ENCODE results near the gene RUNX1.

Gene RUNX1

GRCh38 chr21:34754690-34755647 is 294.1 kb downstream of the RUNX1 start:
- TF ChIP-seq OSR1 (CRISPR knock-in tag; IDR thresholded peaks at IDR 0.05) (no peak), CSRNP3 (CRISPR knock-in tag; IDR thresholded peaks at IDR 0.05) (no peak), ZFP3 (CRISPR knock-in tag; IDR thresholded peaks at IDR 0.05) (no peak), ZNF8 (CRISPR knock-in tag; IDR thresholded peaks at IDR 0.05) (no peak), TOX (CRISPR knock-in tag; IDR thresholded peaks at IDR 0.05; ENCODE audit: borderline replicate concordance) (no peak), ESRRG (CRISPR knock-in tag; IDR thresholded peaks at IDR 0.05) (no peak), GLIS3 (CRISPR knock-in tag; IDR thresholded peaks at IDR 0.05) (no peak), SNAI2 (CRISPR knock-in tag; IDR thresholded peaks at IDR 0.05) (no peak)
- TF ChIP-seq, protein P1, sequence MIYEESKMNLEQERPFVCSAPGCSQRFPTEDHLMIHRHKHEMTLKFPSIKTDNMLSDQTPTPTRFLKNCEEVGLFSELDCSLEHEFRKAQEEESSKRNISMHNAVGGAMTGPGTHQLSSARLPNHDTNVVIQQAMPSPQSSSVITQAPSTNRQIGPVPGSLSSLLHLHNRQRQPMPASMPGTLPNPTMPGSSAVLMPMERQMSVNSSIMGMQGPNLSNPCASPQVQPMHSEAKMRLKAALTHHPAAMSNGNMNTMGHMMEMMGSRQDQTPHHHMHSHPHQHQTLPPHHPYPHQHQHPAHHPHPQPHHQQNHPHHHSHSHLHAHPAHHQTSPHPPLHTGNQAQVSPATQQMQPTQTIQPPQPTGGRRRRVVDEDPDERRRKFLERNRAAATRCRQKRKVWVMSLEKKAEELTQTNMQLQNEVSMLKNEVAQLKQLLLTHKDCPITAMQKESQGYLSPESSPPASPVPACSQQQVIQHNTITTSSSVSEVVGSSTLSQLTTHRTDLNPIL (CRISPR knock-in tag; IDR thresholded peaks at IDR 0.05; ENCODE audit: low read depth) = no peak
- ATAC-seq = no peak

DNA sequence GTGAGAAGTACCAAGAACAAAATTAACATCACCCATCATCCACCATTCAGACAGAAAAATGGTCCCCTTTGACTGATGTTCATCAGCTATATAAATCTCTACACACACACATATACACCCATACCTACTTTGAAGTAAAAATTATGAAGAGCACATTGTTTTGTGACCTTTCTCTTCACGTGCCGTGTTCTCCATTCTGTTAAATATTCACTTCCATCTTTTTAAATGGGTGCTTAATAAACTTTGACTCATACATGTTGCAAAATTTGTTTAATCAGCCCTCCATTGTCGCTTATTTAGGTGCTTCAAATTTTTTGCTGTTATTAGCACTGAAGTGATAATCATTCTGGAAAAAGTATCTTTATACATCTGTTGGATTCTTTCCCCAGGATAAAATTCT is 300.2 kb downstream of the RUNX1 start:
- ATAC-seq = no peak
- TF ChIP-seq ZC3H10 (CRISPR knock-in tag; IDR thresholded peaks at IDR 0.05) (no peak), RARB (CRISPR knock-in tag; IDR thresholded peaks at IDR 0.05) (no peak), OSR1 (CRISPR knock-in tag; IDR thresholded peaks at IDR 0.05) (no peak), GLIS3 (CRISPR knock-in tag; IDR thresholded peaks at IDR 0.05) (no peak), ZFP30 (CRISPR knock-in tag; IDR thresholded peaks at IDR 0.05) (no peak), ARNTL (CRISPR knock-in tag; IDR thresholded peaks at IDR 0.05; ENCODE audit: borderline replicate concordance, low read depth) (no peak), SNAI2 (CRISPR knock-in tag; IDR thresholded peaks at IDR 0.05) (no peak), TCF4 (CRISPR knock-in tag; IDR thresholded peaks at IDR 0.05; ENCODE audit: borderline replicate concordance) (no peak), ZNF565 (CRISPR knock-in tag; conservative IDR thresholded peaks at IDR 0.05; ENCODE audit: low read depth) (no peak), PATZ1 (CRISPR knock-in tag; IDR thresholded peaks at IDR 0.05; ENCODE audit: borderline replicate concordance) (no peak), TOX (CRISPR knock-in tag; IDR thresholded peaks at IDR 0.05; ENCODE audit: borderline replicate concordance) (no peak), ZNF70 (CRISPR knock-in tag; IDR thresholded peaks at IDR 0.05) (no peak), PPARA (CRISPR knock-in tag; IDR thresholded peaks at IDR 0.05; ENCODE audit: borderline replicate concordance) (no peak), ESRRG (CRISPR knock-in tag; IDR thresholded peaks at IDR 0.05) (no peak), CSDC2 (CRISPR knock-in tag; IDR thresholded peaks at IDR 0.05) (no peak)
- TF ChIP-seq, protein P2, sequence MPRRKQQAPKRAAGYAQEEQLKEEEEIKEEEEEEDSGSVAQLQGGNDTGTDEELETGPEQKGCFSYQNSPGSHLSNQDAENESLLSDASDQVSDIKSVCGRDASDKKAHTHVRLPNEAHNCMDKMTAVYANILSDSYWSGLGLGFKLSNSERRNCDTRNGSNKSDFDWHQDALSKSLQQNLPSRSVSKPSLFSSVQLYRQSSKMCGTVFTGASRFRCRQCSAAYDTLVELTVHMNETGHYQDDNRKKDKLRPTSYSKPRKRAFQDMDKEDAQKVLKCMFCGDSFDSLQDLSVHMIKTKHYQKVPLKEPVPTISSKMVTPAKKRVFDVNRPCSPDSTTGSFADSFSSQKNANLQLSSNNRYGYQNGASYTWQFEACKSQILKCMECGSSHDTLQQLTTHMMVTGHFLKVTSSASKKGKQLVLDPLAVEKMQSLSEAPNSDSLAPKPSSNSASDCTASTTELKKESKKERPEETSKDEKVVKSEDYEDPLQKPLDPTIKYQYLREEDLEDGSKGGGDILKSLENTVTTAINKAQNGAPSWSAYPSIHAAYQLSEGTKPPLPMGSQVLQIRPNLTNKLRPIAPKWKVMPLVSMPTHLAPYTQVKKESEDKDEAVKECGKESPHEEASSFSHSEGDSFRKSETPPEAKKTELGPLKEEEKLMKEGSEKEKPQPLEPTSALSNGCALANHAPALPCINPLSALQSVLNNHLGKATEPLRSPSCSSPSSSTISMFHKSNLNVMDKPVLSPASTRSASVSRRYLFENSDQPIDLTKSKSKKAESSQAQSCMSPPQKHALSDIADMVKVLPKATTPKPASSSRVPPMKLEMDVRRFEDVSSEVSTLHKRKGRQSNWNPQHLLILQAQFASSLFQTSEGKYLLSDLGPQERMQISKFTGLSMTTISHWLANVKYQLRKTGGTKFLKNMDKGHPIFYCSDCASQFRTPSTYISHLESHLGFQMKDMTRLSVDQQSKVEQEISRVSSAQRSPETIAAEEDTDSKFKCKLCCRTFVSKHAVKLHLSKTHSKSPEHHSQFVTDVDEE (CRISPR knock-in tag; IDR thresholded peaks at IDR 0.05) = no peak
- TF ChIP-seq, protein P3, sequence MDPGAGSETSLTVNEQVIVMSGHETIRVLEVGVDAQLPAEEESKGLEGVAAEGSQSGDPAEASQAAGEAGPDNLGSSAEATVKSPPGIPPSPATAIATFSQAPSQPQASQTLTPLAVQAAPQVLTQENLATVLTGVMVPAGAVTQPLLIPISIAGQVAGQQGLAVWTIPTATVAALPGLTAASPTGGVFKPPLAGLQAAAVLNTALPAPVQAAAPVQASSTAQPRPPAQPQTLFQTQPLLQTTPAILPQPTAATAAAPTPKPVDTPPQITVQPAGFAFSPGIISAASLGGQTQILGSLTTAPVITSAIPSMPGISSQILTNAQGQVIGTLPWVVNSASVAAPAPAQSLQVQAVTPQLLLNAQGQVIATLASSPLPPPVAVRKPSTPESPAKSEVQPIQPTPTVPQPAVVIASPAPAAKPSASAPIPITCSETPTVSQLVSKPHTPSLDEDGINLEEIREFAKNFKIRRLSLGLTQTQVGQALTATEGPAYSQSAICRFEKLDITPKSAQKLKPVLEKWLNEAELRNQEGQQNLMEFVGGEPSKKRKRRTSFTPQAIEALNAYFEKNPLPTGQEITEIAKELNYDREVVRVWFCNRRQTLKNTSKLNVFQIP (CRISPR knock-in tag; IDR thresholded peaks at IDR 0.05; ENCODE audit: borderline replicate concordance, low read depth) = no peak

All from SK-N-SH treated with all-trans-retinoic acid at 6 μM for 48 hours (cell line).